ENCODE measurements around the gene SNX20.

The SNX20 gene

DNA sequence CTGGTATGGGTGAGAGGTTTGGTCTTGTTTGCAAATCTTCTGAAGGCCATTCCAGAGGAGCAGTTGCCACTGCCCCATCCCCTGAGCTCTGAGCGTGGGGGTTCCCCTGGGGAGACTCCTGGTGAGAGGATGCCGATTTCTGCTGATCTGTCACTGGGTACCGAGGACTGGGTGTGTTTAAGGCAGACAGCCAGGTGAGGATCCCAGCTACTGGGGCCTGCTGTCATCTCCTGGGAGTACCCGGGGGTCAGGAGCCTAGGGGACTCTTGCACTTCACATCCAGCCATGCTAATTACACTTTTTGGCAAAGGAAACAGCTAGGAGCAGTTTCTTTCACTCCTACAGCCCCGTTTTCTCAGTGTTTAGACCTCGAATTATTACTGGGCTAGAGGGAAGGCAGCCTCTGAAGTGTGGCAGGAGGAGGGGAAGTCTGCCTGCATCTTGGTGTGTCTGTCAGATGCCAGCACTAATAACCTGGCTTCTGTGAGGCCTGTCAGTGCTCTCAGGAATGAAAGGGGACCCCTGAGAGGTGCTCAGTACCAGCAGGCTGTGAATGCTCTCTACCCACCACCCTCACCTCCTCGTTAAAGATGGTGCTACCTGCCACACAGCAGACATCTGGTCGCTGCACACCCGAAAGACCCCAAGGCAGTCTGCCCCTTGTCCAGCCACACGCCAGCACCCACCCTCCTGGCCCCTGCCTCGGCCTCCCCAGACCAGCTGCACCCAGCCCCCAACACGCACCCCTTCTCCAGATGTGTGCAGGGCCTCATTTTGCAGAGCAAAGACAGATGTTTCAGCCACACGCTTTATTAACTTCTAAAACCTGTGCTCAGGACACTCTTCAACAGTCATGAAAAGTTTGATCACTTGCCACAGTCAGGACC, 43.2 kb downstream of the SNX20 start:
- DNase-seq (ENCODE audit: low read depth in 1 of 2, low spot score in 1 of 2), result no peak

DNA sequence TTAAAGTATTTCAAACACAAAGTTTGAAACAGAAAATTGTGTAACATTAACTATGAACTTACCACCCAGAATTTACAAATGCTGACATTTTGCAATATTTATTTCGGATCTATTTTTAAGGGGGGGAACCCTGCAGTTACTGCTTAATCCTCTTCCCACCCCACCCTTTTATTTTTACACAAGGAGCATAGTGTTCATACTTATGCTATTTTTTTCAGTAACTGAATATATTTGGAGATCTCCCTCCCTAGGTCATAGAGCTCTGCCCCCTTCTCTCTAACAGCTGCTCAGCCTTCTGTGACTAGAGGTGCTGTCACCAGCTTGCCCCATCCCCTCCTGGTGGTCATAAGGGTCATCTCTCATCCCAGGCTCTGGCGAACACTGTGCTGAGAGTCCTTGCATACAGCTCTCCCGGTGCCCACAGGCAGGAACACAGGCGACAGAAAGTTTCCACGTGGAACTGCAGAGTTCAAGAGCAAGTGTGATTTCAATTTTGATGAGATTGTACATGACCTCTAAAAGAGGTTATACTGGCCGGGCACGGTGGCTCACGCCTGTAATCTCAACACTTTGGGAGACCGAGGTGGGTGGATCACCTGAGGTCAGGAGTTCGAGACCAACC, 44.2 kb downstream of the SNX20 start:
- DNase-seq (ENCODE audit: low read depth in 1 of 2, low spot score in 1 of 2), result no peak

DNA sequence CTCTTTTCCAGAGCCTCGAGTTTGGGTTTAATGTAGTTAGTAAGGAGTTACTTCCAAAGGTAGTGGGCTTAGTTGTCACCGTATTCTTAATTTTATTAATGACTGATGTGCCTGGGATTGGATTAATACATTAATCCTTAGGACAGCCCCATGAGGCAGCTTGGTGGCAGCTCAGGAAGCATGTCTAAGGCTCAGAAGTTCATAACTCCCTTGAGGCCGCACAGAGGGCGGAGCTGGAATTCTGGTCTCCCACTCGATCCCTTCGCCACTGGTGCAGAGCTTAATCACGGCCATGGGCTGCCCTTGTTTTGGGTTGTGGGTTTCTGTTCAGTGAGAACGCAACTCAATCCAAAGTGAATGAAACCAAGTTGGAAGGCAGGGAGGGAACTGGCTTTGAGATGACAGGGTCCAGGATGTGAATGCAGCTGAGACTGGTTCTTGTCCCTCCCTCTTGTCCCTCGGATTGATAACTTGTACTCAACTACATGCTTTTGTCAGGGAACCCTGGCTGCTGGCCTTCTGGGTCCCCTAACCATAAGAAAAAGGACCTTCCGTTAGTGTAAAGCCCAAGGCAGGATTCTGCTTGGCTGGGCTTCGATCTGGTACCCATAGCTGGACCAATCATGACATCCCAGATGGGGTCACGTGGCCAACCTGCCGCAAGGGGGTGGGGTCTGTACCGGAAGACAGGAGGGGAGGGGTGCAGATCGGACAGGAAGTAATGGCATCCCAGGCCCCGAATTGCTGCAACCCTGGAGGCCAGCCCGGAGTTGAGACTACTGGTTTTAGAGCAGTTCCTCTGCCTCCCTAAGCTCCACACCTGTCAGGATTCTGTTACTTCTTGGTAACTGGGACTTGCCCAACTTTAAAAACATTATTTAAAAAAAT, 45.4 kb downstream of the SNX20 start:
- no peak for DNase-seq (ENCODE audit: low read depth in 1 of 2, low spot score in 1 of 2)

DNA sequence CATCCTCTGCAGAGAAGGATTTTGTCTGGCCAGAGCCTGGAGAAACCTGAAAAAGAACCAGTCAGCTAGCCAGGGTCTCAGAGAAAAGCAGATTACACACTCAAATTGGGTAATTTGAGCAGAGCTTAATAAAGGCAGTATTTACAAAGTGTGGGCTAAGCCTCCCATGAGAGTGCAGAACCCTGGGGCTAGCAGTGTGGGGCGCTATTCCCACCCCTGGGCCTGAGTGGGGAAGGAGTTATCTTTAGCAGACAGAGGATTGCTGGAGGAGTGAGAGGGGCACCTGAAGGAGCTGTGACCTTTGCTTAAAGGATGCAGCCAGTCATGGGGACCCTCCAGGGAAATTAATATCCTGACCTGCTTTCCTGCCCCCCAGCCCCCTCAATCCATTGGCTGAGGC, 46.2 kb downstream of the SNX20 start:
- DNase-seq (ENCODE audit: low read depth in 1 of 2, low spot score in 1 of 2), result no peak

DNA sequence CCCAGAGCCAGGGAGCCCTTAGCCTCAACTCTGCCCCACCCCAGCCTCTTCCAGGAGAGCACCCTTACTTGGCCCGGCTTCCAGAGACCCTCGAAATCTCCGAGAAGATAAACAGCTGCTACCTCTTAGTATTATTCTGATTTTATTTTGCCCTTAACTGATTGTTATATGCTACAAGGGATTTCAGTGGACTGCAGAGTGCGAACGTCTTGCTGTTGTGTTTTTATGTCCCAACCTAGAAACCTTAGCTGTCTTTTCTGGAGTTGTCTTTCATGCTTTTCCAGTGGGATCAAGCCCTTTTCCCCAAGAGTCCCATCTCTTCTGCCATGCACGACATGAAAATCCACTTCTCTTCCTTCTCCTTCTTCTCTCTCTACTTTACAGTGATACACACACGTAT, 47.0 kb downstream of the SNX20 start:
- DNase-seq (ENCODE audit: low read depth in 1 of 2, low spot score in 1 of 2), result no peak

DNA sequence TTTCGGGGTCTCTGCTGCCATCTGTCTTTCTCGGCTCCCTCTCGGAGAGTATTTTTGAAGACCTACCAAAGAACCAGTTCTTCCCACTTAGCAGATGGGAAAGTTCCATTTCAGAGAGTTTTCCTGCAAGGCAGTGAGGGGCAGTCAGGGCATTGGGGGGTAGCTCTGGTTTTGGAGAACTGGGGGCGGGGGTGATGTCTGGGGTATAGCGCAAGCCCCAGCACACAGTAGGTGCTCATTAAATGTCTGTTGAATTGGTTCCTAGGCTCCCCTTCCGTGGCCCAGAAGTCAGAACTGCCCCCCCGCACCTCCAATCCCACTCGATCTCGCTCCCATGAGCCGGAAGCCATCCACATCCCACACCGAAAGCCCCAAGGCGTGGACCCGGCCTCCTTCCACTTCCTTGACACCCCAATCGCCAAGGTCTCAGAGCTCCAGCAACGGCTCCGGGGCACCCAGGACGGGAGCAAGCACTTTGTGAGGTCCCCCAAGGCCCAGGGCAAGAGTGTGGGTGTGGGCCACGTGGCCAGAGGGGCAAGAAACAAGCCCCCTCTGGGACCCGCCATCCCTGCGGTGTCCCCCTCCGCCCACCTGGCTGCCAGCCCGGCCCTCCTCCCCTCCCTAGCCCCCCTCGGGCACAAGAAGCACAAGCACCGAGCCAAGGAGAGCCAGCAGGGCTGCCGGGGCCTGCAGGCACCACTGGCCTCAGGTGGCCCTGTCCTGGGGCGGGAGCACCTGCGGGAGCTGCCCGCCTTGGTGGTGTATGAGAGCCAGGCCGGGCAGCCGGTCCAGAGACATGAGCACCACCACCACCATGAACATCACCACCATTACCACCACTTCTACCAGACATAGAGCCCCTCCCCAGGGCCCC, 47.9 kb downstream of the SNX20 start:
- no peak for DNase-seq (ENCODE audit: low read depth in 1 of 2, low spot score in 1 of 2)

DNA sequence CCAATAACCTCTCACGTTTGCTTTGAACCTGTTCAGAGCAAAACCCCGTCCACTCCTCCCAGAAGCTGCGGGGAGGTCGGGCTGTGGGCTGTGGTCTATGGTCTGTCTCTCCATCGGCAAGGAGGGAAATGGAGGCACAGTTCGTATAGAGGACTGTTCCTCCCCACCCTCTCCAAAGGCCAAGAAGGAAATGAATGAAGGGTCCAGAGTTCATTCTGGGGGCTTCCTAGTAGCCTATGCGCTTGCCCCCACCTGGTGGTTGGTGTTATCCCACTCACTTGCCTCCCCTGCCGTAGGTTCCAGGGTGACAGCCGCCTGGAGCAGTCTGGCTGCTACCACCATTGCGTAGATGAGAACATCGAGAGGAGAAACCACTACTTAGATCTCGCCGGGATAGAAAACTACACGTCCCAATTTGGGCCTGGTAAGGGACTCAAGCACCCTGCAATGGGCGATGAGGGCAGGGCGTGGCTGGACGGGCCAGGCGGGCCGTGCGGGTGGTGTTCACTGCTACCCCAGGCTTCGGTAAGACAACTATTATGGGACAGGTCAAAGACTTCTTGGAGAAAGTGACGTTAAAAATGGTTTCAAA, 49.0 kb downstream of the SNX20 start:
- no peak for DNase-seq (ENCODE audit: low read depth in 1 of 2, low spot score in 1 of 2)

DNA sequence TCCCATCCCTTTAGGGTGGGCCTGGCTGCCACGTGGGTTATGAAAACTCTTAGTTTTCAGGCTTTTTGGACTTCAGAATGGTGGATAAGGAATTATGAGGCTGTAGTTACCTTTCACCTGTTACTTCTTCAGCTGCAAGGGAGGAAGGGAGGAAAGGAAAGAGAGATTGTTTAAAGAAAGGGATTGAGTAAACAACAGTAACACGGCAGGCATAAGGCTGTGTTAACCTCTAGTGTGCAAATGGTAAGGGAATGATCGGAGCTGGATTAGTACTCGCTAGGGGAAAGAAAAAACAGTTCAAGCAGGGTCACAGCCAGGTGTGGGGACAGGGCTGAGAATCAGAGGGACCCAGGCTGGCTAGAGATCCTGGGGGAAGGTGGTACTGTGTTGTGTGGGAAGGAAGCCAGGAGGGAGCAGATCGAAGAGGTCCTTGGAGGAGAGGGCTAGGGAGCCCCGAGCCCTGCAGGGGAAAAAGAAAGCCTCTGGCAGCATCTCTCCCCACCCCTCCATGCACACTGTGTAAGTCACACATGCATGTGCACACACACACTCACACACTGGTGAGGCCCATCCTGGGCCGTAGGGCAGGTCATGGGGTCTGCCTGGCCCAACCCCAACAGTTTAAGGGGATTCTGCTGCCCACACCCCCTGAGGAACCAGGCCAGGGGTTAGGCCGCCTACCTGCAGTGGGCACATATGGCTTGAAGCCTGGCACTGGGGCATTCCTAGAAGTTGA, 49.7 kb downstream of the SNX20 start:
- DNase-seq (ENCODE audit: low read depth in 1 of 2, low spot score in 1 of 2), result no peak

DNA sequence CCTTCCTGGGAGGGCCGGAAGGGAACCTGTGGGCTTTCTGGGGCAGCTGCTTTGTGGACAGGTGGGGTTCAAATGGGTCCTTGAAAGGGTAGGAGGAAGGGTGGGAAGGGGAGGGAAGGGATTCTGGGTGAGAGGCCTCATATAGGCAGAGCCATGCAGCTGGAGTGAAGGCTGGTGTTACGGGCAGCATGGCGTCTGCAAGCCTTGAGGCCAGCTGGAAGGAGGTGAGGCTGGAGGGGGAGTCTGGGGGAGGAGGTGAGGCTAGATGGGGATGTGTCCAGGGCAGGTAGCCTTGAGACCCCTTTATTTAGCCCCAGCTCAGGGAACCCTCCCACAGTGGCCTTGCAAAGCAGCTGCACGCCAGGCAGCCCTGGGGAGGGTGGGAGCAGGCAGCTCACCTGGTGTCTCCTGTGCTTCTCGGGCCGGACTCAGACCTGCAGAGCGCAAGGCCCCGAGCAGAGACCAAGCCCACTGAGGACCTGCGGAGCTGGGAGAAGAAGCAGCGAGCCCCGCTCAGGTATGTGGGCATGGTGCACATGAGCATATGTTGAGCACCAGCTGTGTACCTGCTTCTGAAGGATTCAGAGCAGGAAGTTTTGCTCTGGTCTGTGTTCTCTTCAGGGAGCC, 50.6 kb downstream of the SNX20 start:
- no peak for DNase-seq (ENCODE audit: low read depth in 1 of 2, low spot score in 1 of 2)

DNA sequence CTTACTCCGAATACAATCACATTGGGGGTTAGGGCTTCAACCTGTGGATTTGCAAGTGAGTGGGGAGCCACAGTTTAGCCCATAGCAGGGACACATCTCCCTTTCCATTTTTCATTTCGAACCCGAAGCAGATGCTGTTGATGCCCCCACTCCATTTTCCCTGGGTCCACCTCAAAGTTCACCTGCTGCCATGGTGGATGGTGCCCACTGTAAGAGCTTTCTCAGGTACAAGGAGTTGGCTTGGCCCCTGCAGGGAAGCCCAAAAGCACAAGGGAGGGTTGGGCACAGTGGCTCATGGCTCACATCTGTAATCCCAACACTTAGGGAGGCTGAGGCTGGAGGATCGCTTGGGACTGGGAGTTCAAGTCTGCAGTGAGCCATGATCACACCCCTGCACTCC, 51.8 kb downstream of the SNX20 start:
- no peak for DNase-seq (ENCODE audit: low read depth in 1 of 2, low spot score in 1 of 2)

DNA sequence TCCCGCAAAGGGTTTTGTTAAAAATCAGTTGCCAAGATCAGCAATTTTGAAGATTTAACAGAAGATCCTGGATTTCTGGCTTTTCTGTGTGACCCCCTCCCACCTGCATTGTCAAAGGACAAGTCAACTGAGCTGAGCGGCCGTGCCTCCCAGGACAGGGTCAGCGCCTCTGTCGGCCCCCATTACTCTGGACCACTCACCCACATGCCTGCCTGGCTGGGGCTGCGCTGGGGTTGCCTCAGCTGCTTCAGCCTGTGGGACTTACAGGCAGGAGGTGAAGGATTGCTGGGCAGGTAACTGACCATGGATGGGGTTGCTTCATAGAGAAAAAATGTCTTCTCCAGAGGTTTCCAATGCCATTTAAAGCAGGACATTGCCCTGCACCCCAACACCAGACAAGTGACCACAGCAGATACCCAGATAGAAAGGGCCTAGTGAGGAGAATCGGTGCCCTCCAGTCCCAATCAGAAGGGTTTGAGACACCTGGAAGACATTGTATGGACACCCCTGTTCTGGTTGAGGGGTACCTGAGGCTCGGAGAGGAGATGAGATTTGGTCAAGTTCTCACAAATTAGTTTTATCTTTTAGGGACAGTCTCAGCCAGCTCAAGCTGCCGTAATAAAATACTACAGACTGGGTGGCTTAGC, 52.8 kb downstream of the SNX20 start:
- DNase-seq (ENCODE audit: low read depth in 1 of 2, low spot score in 1 of 2), result no peak

DNA sequence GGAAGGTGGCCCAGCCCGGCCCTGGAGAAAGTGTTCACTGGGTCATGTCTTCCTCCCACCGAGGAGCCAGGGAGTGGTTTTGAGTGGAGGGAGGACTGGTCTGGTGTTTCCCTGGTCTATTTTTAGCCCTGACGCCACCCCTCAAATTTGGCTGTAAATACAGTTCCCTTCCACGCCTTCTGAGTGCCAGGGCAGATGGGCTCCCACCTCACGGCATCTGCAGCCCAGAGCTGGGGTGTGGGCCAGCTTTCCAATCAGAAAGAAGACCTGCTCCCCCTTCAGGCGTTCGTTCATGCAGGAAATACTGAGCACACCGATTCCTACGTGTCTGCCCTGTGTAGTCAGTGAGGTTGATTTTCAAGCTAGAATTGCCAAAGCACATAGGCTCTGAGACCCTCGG, 53.7 kb downstream of the SNX20 start:
- no peak for DNase-seq (ENCODE audit: low read depth in 1 of 2, low spot score in 1 of 2)

DNA sequence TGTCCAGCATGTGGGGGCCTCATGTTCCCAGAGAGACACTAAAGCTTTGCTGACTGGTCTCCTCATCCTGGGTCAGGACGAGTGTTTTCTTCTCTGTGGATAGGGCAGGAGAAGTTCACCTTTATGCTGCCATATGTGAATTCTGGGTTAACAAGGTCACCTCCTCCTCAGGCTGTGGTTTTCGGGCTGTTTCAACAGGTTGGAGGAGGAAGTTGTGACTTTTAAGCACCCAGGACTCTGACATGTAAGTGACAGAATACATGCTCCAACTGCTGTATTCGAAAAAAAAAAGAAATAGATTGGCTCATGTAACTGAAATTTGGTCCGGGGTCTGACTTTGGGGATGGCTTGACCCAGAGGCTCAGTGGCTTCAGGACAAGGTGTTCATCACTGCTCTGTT, 54.2 kb downstream of the SNX20 start:
- no peak for DNase-seq (ENCODE audit: low read depth in 1 of 2, low spot score in 1 of 2)

DNA sequence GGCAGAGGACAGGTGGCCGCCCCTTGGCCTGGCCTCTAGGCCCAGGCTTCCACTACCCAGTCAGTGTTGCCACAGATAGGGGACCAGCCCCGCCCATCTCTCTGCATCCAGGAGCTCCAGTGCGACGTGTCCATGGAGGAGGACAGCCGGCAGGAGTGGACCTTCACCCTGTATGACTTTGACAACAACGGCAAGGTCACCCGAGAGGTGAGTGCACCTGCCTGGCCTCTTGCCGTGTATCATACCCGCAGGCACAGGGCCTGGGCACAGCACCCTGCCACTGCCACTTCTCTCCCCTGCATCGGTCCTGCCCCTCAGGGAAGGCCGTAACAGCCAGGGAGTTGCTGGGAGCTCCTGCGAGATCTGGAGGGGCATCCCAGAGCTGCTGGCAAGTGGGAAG, 55.7 kb downstream of the SNX20 start:
- no peak for DNase-seq (ENCODE audit: low read depth in 1 of 2, low spot score in 1 of 2)

DNA sequence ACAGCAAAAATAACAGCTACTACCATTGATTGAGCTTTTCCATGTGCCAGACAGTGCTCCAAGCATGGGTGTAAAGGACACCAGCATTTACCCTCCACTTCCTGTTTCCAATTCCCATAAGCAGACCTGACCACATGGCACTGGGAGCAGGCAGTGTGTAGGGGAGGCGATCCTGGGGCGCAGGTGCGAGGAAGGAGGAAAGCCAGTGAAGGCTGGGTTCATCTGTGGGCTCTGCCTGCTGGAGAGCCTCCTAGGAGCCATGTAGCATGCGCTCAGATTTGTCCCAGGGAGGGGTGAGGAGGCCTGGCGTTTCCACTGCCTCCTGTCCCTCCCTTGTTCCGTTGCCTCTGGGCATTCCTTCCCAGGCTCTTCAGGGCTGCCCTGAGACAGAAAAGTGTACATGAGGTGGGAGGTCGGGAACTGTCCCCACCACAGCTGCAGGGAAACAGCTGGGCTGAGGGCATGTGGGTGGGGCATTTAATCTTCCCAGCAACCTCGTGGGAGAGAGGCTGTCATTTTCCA, 56.6 kb downstream of the SNX20 start:
- no peak for DNase-seq (ENCODE audit: low read depth in 1 of 2, low spot score in 1 of 2)

DNA sequence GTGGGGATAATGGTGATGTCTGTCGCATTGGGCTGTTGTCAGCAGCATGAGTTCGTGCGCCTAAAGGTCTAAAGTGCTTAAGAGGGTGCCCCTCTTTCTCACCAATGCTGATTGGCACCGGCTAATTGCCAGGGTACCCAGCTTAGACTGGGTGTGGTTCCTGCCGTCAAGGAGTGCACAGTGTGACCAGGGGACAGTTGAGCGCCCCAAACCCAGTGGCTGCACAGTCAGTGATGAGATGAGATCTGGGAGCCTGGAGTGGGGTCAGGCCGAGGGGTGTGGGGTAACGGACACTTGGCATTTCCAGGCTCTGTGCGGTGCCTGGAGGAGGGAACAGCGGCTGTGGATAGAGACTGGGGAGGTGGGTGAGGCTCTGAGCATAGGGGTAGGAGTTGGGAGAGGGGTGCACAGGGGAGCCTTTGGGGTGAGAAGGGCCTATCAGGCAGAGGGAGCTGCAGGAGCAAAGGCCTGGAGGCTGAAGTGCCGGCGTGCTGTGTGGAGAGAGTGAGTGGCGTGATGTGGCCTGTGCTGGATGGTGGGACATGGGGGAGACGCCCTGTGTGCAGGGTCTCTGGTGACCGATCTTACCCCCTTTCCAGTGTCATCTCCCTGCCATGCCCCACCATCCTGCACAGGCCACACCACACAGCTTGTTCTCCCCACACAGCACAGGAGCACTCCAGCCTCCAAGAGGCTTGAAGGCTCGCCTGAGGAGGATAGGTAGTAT, 58.3 kb downstream of the SNX20 start:
- DNase-seq (ENCODE audit: low read depth in 1 of 2, low spot score in 1 of 2), result no peak

DNA sequence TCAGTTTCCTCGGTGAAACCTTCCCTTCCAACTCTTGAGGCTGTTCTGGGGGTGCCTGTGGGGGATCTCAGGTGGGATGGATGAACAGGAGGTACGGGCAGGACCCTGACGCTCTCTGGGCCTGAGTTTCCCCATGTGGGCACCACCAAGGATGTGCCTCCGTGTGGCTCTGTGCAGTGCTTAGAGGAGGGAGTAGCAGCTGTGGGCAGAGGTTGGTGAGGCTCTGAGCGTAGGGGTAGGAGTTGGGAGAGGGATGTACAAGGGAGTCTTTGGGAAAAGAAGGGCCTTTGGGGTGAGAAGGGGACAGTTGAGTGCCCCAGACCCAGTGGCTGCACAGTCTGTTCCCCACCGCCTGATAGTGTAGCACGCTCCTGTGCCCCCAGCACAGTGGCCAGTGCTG, 59.1 kb downstream of the SNX20 start:
- DNase-seq (ENCODE audit: low read depth in 1 of 2, low spot score in 1 of 2), result no peak

Data from activated T-helper 1 cell treated with anti-CD3 and anti-CD28 coated beads, Interleukin-2, amount 50 U/mL, for 16 hours (primary cell).